ENCODE data around the gene TEX19.

DNA sequence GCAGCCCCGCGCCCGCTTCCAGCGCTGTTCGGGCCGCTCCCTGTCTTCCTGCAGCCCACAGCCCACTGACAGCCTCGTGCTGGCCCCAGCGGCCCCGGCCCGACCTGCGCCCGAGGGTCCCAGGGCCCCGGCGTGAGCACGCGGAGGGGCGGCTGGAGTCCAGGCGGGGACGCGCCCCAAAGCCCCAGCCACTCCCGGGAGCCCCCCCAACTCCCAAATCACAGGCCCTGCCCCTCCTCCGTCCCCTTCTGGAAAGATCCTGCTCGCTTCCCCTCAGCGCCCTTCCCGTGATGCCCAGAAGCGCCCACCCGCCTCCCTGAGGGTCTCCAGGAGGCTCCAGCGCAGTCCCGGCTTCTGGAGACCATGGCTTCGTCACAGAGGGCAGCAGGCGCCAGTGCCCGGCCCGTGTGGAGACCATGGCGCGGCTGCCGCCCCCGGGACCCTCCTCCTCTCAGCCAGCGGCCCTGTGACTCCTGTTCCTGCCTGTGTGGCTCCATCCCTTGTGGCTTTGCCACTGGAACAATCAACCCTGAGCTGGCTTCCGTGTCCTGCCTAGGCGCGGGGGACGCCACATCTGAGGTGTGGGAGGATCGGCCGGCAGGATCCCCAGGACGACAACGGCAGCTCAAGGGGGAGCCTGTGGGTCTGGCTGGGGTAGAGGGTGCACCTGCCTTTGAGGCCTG is 16.5 kb downstream of the TEX19 start:
- TF ChIP-seq, protein P1, sequence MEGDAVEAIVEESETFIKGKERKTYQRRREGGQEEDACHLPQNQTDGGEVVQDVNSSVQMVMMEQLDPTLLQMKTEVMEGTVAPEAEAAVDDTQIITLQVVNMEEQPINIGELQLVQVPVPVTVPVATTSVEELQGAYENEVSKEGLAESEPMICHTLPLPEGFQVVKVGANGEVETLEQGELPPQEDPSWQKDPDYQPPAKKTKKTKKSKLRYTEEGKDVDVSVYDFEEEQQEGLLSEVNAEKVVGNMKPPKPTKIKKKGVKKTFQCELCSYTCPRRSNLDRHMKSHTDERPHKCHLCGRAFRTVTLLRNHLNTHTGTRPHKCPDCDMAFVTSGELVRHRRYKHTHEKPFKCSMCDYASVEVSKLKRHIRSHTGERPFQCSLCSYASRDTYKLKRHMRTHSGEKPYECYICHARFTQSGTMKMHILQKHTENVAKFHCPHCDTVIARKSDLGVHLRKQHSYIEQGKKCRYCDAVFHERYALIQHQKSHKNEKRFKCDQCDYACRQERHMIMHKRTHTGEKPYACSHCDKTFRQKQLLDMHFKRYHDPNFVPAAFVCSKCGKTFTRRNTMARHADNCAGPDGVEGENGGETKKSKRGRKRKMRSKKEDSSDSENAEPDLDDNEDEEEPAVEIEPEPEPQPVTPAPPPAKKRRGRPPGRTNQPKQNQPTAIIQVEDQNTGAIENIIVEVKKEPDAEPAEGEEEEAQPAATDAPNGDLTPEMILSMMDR (IDR thresholded peaks at IDR 0.05): no peak
- TF ChIP-seq NR3C1 (IDR thresholded peaks at IDR 0.05) (no peak), JUN (IDR thresholded peaks at IDR 0.05) (no peak), EHMT2 (IDR thresholded peaks at IDR 0.05; ENCODE audit: low read depth) (no peak), POLR2A (IDR thresholded peaks at IDR 0.05; ENCODE audit: low read length) (no peak), ZFP36 (IDR thresholded peaks at IDR 0.05; ENCODE audit: borderline replicate concordance, partially characterized antibody) (no peak), CBX8 (IDR thresholded peaks at IDR 0.05) (no peak), KDM1A (IDR thresholded peaks at IDR 0.05; ENCODE audit: low read depth) (no peak), EP300 (IDR thresholded peaks at IDR 0.05) (no peak), POLR2AphosphoS2 (conservative IDR thresholded peaks at IDR 0.05; ENCODE audit: low read length) (no peak), SREBF2 (IDR thresholded peaks at IDR 0.05) (no peak), JUNB (IDR thresholded peaks at IDR 0.05) (no peak), MYC (IDR thresholded peaks at IDR 0.05; ENCODE audit: borderline replicate concordance, low read length) (no peak)
- TF ChIP-seq, protein P2, sequence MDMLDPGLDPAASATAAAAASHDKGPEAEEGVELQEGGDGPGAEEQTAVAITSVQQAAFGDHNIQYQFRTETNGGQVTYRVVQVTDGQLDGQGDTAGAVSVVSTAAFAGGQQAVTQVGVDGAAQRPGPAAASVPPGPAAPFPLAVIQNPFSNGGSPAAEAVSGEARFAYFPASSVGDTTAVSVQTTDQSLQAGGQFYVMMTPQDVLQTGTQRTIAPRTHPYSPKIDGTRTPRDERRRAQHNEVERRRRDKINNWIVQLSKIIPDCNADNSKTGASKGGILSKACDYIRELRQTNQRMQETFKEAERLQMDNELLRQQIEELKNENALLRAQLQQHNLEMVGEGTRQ (IDR thresholded peaks at IDR 0.05): no peak

Measured in A549 (cell line).